MCF 10A (cell line): ENCODE measurements around the gene SBF2. TPM values are rescaled to one million over a fixed set of nuclear protein-coding genes. Genes with fewer than 3 reads are reported as not detected.

Experiments
- BruUV-seq: library from RNA; stranded (reverse); fragments of 400-500 nt; replicated peaks from 2 replicates; lab custom pipeline; 2021; lab: Mats Ljungman, UMichigan
- CTCF ChIA-PET: fragments of 300-600 bp; sonication (Branson Sonifier 250); formaldehyde crosslinking; extraction: SDS; loops from one replicate; lab custom pipeline; 2021; ENCODE audit warnings: antibody characterized with exemption, inconsistent platforms; lab: Yijun Ruan, JAX
- POLR2A ChIA-PET: fragments of 300-600, 350-650 bp; sonication (Branson Sonifier 250); formaldehyde crosslinking; extraction: SDS; loops from one replicate; lab custom pipeline; 2020; ENCODE audit warnings: antibody characterized with exemption, inconsistent platforms; lab: Yijun Ruan, JAX
- DNase-seq: peaks from one replicate; pipeline ENCODE4 v3.0.0-alpha.2; 2018; ENCODE audit not compliant: unreplicated experiment
- H3K27ac Mint-ChIP-seq: one replicate; pipeline ENCODE4 v1.8.0; 2022; ENCODE audit warnings: mild to moderate bottlenecking, low read depth, mixed read lengths; ENCODE audit not compliant: unreplicated experiment
- H3K27me3 Mint-ChIP-seq: one replicate; pipeline ENCODE4 v1.8.0; 2022; ENCODE audit warnings: mixed read lengths; ENCODE audit not compliant: insufficient read depth, unreplicated experiment
- H3K36me3 Mint-ChIP-seq: one replicate; pipeline ENCODE4 v1.8.0; 2022; ENCODE audit warnings: mild to moderate bottlenecking, moderate library complexity, mixed read lengths; ENCODE audit not compliant: insufficient read depth, unreplicated experiment
- H3K4me1 Mint-ChIP-seq: one replicate; pipeline ENCODE4 v1.8.0; 2022; ENCODE audit warnings: mixed read lengths; ENCODE audit not compliant: insufficient read depth, unreplicated experiment
- H3K4me3 Mint-ChIP-seq: one replicate; pipeline ENCODE4 v1.8.0; 2022; ENCODE audit warnings: mild to moderate bottlenecking, moderate library complexity, mixed read lengths; ENCODE audit not compliant: unreplicated experiment
- H3K9me3 Mint-ChIP-seq: one replicate; pipeline ENCODE4 v1.8.0; 2022; ENCODE audit warnings: mixed read lengths; ENCODE audit not compliant: unreplicated experiment
- intact Hi-C: fragments of 100-400 bp; cut with micrococcal nuclease; formaldehyde crosslinking; loops from 2 replicates; pipeline ENCODE4 v1.14.1; 2022
- total RNA-seq: library from RNA; stranded (reverse); gene quantifications from 2 replicates; pipeline ENCODE4 v1.2.3, GENCODE V29; 2022
- TF ChIP-seq, protein P1 (sequence below): fragments of 200-600 bp; IDR thresholded peaks from one replicate; pipeline ENCODE4 v1.8.0; 2022; ENCODE audit warnings: antibody characterized with exemption, mild to moderate bottlenecking; ENCODE audit not compliant: unreplicated experiment

The SBF2 gene
- total RNA-seq, 1 experiment from 2014 or later = 28.3 TPM

DNA sequence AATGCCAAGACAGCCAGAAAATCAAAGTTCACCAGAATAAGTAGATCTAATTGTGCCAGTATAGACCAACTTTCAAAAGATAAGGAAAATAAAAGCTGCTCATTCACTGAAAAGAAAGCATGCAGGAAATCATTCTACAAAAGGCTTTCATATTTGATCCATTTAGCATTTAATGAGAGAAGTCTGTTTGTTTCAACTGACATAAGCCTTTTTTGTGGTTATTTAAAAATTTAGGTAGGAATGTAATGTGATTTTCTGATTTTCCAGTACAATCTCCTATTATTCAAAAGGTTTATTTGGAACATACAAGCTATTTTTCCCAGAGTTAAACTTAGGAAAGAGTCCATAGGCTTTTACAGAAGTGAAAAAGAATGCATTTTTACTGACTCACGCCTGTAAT lies 92.7 kb downstream of the SBF2 start:
- no peak overlapping the region for H3K27ac Mint-ChIP-seq
- ChIA-PET POLR2A (interaction anchor here (0.5 to 0.9 kb wide), 2 partner anchors 17 to 134 kb away, joined by 3 to 4 read pairs; no protein-coding TSS in a partner anchor), CTCF (interaction anchor here (0.7 to 2.0 kb wide), 4 partner anchors 20 to 389 kb away, joined by 3 to 8 read pairs (median 3); no protein-coding TSS in a partner anchor)
- DNase-seq = no peak
- no TSS peak for BruUV-seq
- no peaks in the 10 kb centered on the region for H3K36me3 Mint-ChIP-seq
- H3K4me1 Mint-ChIP-seq = peaks cover 5% of the 10 kb centered on the region
- no peaks in the 10 kb centered on the region for H3K9me3 Mint-ChIP-seq
- no peaks in the 10 kb centered on the region for H3K27me3 Mint-ChIP-seq
- TF ChIP-seq, protein P1, sequence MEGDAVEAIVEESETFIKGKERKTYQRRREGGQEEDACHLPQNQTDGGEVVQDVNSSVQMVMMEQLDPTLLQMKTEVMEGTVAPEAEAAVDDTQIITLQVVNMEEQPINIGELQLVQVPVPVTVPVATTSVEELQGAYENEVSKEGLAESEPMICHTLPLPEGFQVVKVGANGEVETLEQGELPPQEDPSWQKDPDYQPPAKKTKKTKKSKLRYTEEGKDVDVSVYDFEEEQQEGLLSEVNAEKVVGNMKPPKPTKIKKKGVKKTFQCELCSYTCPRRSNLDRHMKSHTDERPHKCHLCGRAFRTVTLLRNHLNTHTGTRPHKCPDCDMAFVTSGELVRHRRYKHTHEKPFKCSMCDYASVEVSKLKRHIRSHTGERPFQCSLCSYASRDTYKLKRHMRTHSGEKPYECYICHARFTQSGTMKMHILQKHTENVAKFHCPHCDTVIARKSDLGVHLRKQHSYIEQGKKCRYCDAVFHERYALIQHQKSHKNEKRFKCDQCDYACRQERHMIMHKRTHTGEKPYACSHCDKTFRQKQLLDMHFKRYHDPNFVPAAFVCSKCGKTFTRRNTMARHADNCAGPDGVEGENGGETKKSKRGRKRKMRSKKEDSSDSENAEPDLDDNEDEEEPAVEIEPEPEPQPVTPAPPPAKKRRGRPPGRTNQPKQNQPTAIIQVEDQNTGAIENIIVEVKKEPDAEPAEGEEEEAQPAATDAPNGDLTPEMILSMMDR = no peak
- no peak overlapping the region for H3K4me3 Mint-ChIP-seq
- intact Hi-C loops = loop anchor here (10.0 kb wide), 2 partner anchors 227 to 447 kb away; no protein-coding TSS in a partner anchor

DNA sequence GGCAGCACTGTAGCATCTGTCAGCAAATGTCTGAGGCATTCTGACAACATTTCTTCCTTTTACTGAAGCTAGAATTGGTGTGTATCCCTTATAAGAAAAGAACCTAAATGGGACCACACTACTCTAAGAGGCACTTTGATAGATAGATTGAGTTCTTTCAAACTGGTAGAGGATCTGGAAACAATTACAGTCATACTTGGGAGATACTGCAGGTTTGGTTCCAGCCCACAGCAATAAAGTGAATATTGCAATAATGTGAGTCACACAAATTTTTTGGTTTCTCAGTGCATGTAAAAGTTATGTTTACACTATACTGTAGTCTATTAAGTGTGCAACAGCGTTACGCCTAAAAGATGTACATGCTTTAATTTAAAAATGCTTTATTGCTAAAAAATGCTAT lies 96.9 kb downstream of the SBF2 start:
- ChIA-PET CTCF (interaction anchor here (0.7 kb wide), 1 partner anchor 16 kb away, joined by 3 read pairs; no protein-coding TSS in a partner anchor), POLR2A (no interaction called here)
- Mint-ChIP-seq H3K27me3 (no peaks in the 10 kb centered on the region), H3K27ac (no peak overlapping the region), H3K9me3 (no peaks in the 10 kb centered on the region), H3K36me3 (no peaks in the 10 kb centered on the region), H3K4me1 (peaks cover 5% of the 10 kb centered on the region), H3K4me3 (no peak overlapping the region)
- DNase-seq = peak; percentile 22
- TF ChIP-seq, protein P1 = no peak
- BruUV-seq = no TSS peak
- intact Hi-C loops = no loop called here

DNA sequence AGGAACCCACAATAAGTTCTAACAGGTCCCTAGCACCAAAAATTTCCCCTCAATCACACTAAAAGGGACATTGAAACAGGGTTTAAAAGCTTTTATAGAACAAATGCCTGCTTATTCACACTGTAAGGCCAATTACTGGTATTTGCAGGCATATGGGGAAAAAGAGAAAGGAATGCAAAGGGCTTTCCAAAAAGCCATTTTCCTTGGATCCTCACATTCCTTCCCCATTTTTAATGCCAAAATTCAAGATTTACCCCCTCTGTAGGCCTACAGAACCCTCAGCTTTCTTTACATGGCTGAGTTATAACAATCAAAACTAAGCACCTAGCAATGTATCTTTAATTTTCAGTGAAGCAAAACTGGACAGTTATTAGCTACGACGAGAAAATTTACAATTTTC lies 102.0 kb downstream of the SBF2 start:
- TF ChIP-seq, protein P1 = no peak
- peaks cover 3% of the 10 kb centered on the region for H3K4me1 Mint-ChIP-seq
- CTCF ChIA-PET = interaction anchor here (0.6 to 2.4 kb wide), 2 partner anchors 15 to 281 kb away, joined by 3 to 7 read pairs; no protein-coding TSS in a partner anchor
- no peak overlapping the region for H3K27ac Mint-ChIP-seq
- no peaks in the 10 kb centered on the region for H3K36me3 Mint-ChIP-seq
- POLR2A ChIA-PET = interaction anchor here (0.7 to 1.2 kb wide), 2 partner anchors 10 to 42 kb away, joined by 3 to 4 read pairs; no protein-coding TSS in a partner anchor
- intact Hi-C loops = no loop called here
- BruUV-seq = no TSS peak
- no peaks in the 10 kb centered on the region for H3K9me3 Mint-ChIP-seq
- H3K27me3 Mint-ChIP-seq = no peaks in the 10 kb centered on the region
- no peak overlapping the region for H3K4me3 Mint-ChIP-seq
- DNase-seq = no peak

DNA sequence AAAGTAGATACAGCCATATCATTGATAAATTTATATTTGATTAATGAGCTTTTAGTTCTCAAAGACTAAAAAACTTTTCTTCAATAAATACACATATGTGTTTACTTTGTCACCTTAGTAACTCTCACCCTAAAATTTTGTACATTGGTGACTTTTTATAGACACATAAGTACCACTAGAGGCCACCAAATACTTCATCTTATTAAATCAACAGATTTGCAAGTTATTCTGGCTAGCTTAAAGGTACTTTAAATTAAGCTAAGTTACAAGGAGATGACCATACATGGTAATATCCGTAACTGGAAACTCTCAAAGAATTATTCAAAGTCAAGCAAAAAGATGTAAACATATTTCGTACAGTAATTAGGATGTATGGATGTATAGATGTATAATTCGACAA lies 112.2 kb downstream of the SBF2 start:
- Mint-ChIP-seq H3K27me3 (no peaks in the 10 kb centered on the region), H3K27ac (no peak overlapping the region), H3K4me1 (peaks cover 7% of the 10 kb centered on the region), H3K36me3 (peaks cover 8% of the 10 kb centered on the region), H3K4me3 (no peak overlapping the region), H3K9me3 (no peaks in the 10 kb centered on the region)
- ChIA-PET CTCF (interaction anchor here (0.7 to 3.1 kb wide), 16 partner anchors 8 to 428 kb away, joined by 3 to 26 read pairs (median 3); partner anchors contain the start of gene ADM), POLR2A (interaction anchor here (0.6 to 3.7 kb wide), 8 partner anchors 24 to 127 kb away, joined by 3 to 29 read pairs (median 3); partner anchors contain the start of gene ADM)
- peak; percentile 30 for DNase-seq
- TF ChIP-seq, protein P1 = peak; percentile 28
- no TSS peak for BruUV-seq
- intact Hi-C loops = loop anchor here (2.0 to 10.0 kb wide), 3 partner anchors 123 to 317 kb away; partner anchors contain the start of gene ADM
